ENCODE data around the gene CAMSAP1.

The CAMSAP1 gene

GRCh38 chr9:135809166-135809565 is 98.2 kb downstream of the CAMSAP1 start:
- no peak for DNase-seq

GRCh38 chr9:135805422-135806022 is 101.8 kb downstream of the CAMSAP1 start:
- no peak for DNase-seq

- no peak for DNase-seq
Measured at GRCh38 chr9:135804581-135805421, 102.5 kb downstream of the CAMSAP1 start.

GRCh38 chr9:135803441-135803840 is 103.9 kb downstream of the CAMSAP1 start:
- DNase-seq, result no peak

DNA sequence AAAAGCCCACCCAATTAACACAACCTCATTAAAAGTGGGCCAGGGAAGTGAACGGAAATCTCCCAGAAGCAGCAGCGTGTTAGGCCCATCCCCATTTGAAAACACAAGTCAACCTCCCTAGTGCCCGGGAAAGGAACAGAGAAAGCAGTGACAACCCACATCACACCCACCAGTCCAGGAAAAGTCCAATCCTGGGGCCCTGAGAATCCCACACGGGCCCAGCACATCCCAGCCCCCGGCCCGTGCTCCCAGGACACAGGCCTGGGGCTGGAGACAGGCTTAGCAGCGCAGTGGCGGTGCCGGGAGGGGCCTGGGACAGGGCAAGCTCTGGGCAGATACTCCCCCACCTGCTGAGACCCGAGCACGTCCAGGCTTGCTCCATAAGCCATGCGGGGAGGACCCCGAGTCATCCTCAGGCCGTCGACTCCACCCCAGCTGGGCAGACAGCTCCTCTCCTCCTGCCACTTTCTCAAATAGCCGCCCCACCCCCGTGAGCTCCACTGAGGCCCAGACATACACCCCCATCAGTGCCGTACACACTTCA is 104.4 kb downstream of the CAMSAP1 start:
- no peak for DNase-seq

DNA sequence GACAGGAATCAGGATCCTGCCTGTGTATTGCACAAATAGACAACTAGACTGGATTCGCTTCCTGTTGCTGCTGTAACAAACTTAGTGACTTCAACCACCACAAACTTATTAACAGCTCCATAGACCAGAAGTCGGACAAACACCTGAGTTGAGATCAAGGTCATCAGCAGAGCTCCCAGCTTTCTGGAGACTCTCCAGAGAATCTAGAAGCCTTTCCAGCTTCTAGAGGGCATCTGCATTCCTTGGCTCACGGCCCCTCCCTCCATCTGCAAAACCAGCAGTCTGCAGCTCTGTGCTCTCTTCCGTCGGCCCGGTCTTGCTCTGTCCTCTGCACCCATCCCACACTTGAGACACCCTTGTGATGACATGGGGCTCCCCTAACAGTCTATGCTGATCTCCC is 106.3 kb downstream of the CAMSAP1 start:
- no peak for DNase-seq

DNA sequence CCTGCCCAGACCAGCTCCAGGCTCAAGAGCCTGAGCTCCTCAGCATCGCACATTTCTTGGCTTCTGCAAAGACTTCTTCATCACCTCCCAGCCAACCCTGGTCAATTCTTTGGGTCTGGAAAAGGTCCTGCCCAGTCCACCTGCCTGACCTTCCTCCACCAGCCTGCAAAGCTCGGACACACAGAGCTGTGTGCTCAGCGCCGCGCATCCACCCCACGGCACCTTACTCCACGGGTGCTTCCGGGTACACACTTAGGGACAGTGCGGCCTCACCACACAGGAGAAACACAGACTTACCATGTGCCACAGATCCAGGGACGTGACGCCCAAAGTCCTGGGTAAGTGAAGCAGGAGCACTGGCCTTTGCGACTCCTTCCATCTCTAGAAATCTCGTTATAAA is 108.1 kb downstream of the CAMSAP1 start:
- DNase-seq, result no peak

DNA sequence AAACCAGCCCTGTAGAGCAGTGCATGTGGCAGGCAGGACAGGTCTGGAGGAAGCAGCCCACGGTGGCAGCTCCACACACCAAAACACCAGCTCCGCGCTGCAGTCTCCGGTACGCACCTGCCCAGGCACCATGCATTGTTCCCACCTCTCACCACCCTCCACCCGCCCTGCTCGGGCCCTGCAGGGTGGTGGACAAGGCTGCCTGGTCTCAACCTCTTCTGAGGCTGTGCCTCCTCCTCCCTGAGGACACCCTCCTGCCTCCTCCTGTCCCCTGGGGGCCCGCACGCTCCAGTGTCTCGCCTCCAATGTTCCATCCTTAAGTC is 109.1 kb downstream of the CAMSAP1 start:
- no peak for DNase-seq

- no peak for DNase-seq
Measured at GRCh38 chr9:135797507-135798262, 109.7 kb downstream of the CAMSAP1 start.

GRCh38 chr9:135796784-135797485 is 110.4 kb downstream of the CAMSAP1 start:
- DNase-seq, result no peak

- no peak for DNase-seq
Measured at GRCh38 chr9:135795391-135795790, 112.0 kb downstream of the CAMSAP1 start.

DNA sequence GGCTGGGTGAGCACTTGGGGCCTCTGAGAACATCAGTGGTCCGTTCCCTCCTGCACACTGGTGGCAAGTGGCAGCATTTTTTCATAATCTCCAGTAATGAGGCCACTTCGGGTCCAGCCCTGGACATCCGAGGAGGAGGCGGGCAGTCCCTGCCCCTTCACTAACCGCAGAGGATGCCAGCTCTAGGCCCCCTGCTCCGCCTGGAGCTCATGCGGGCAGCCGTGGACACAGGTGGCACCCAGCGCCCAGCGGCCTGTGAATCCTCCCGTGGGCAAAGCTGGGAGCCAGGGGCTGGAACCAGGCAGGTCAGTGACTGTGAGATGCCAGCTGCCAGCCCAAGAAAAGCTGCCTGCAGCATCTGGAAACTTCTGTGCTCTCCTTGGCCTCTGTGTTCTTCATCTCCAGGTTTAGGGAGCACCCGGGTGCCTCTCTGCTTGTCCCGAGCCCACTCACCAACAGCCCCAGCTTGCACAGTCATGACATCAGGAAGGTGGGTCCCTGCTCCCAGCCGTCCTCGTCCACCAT is 112.9 kb downstream of the CAMSAP1 start:
- DNase-seq, result no peak

DNA sequence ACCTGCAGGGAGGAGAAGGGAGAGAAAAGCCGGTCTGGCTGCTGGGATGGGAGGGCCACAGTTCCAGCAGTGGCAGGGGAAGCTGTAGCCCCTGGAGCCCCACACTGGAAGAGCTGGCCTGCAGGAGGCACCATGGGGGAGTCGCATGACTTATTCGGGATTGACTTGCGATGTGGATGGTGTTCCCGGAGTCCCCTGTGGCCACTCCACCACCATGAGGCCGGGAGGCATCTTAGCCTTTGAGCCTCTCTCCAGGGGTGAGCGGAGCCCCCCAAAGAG is 113.3 kb downstream of the CAMSAP1 start:
- no peak for DNase-seq

- DNase-seq, result no peak
Measured at GRCh38 chr9:135793221-135794056, 113.9 kb downstream of the CAMSAP1 start.

DNA sequence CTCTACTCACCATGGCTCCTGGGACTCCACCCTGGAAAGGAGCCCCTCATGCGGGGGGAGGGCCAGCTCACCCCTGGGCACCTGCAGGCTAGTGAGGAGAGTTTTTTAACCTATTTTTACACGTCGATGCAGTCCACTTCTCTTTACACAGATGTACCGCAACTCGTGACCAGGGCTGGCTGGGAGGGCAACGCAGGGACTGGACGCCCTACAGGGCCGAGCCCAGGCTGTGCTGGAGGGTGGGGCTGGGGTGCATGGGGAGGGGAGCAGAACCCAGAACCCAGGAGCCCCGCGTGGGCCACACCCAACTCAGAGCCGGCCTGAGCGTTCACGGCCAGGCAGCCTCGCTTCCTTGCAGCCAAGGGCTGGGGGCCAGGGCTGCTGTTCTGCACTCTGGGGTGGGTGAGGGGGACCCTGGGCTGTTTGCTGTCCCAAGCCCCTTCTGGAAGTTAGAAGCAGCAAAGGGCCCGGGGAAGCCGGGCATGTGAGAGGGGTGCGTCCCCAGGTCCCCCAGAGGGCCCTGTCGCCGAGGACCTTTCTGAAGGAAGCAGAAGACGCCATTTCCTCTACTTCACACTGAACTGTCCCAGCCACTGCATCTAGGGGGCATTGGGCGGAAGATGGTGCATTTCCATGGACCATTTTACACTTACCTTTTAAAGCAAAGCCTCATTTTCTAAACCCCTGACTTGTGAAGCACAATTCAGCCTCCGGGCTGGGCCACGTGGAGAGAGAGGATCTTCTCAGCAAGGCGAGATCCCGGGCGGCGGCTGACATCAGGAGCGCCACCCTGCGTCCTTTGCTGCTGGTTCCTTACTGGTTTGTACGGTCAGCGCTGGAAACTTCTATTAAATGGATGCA is 114.8 kb downstream of the CAMSAP1 start:
- no peak for DNase-seq

- no peak for DNase-seq
Measured at GRCh38 chr9:135791431-135792267, 115.7 kb downstream of the CAMSAP1 start.

DNA sequence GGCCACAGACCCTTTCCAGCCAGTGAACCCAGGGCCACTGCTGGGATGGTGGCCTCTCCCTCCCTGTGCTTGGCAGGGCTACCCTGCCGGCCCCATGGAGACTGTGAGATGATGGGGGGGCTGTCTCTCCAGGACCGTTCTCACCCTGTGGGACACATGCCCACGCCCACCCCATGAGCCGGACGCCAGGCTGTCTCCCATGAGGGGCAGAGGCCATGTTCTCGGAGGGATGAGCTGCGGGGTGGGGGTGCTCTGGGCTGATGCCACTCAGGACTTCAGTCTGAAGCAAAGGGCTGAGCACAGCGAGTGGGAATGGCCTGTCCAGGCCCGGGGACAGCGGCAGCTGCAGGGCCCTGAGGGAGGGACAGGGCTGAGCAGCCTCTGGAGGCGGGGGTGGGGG is 116.5 kb downstream of the CAMSAP1 start:
- no peak for DNase-seq

GRCh38 chr9:135790356-135790755 is 117.0 kb downstream of the CAMSAP1 start:
- DNase-seq, result no peak

GRCh38 chr9:135789838-135790291 is 117.5 kb downstream of the CAMSAP1 start:
- DNase-seq, result no peak
